ENCODE measurements around the gene IL1F10. TPM values are rescaled to one million over a fixed set of nuclear protein-coding genes. Genes with fewer than 3 reads are reported as not detected.

Gene IL1F10
- polyA plus RNA-seq, 1 donor (not counting 4 experiments of a cell fraction or from before 2014, with no cell fraction given) = 0.37 TPM

- dilution Hi-C loops (cut with MboI; ENCODE audit: extremely low pct_ligation_motif_present, low sequenced_read_pairs) = no loop called here
- DNase-seq (ENCODE audit: low read depth, low spot score) = no peak
- Histone ChIP-seq H4K20me1 (ENCODE audit: control insufficient read depth, extremely low read depth, insufficient read depth, low read length) (no peaks in the 10 kb centered on the region), H3K9me3 (ENCODE audit: control insufficient read depth, low read depth, low read length) (no peaks in the 10 kb centered on the region), H3K36me3 (ENCODE audit: control insufficient read depth in 2 of 2, extremely low read depth in 1 of 2, insufficient read depth in 2 of 2, low read length in 2 of 2) (no peaks in the 10 kb centered on the region), H3K79me2 (ENCODE audit: control insufficient read depth, insufficient read depth, low read length) (peaks cover 2% of the 10 kb centered on the region), H3K9ac (ENCODE audit: control insufficient read depth, extremely low read depth, insufficient read depth, low read length) (no peak overlapping the region), H3K4me2 (ENCODE audit: control insufficient read depth, extremely low read depth, insufficient read depth, low read depth, low read length) (no peak overlapping the region), H3K27me3 (ENCODE audit: control insufficient read depth, extremely low read depth, insufficient read depth, low read length) (no peaks in the 10 kb centered on the region), H3K27ac (ENCODE audit: control insufficient read depth, insufficient read depth, low read length) (no peak overlapping the region), H3K9me1 (ENCODE audit: control insufficient read depth, extremely low read depth, insufficient read depth, low read length) (no peaks in the 10 kb centered on the region), H3K4me3 (ENCODE audit: control insufficient read depth in 2 of 3, extremely low read depth in 1 of 3, insufficient read depth in 2 of 3, low read depth in 1 of 3, low read length in 3 of 3) (no peak overlapping the region), H3K4me1 (ENCODE audit: control insufficient read depth, extremely low read depth, insufficient read depth, low read length) (peaks cover 53% of the 10 kb centered on the region), H2AFZ (ENCODE audit: control insufficient read depth, low read length) (no peak overlapping the region)
- no peak for FAIRE-seq
- no peak for TF ChIP-seq CTCF (optimal IDR thresholded peaks at IDR 0.05 in 1 of 3, IDR thresholded peaks at IDR 0.05 in 1 of 3, conservative IDR thresholded peaks at IDR 0.05 in 1 of 3; ENCODE audit: extremely low read depth in 1 of 3, insufficient read depth in 2 of 3, low read length in 3 of 3)
- no peak for TF ChIP-seq EZH2 (IDR thresholded peaks at IDR 0.05; ENCODE audit: low read length)
These were observed 46.0 kb downstream of the IL1F10 start for GRCh38 chr2:113113807-113114206.

- no peaks in the 10 kb centered on the region for H4K20me1 ChIP-seq (ENCODE audit: control insufficient read depth, extremely low read depth, insufficient read depth, low read length)
- H3K4me3 ChIP-seq (ENCODE audit: control insufficient read depth in 2 of 3, extremely low read depth in 1 of 3, insufficient read depth in 2 of 3, low read depth in 1 of 3, low read length in 3 of 3) = no peak overlapping the region
- H3K4me2 ChIP-seq (ENCODE audit: control insufficient read depth, extremely low read depth, insufficient read depth, low read depth, low read length) = peak overlapping the region; percentile 65
- peak overlapping the region; percentile 59 for H2AFZ ChIP-seq (ENCODE audit: control insufficient read depth, low read length)
- no peaks in the 10 kb centered on the region for H3K36me3 ChIP-seq (ENCODE audit: control insufficient read depth in 2 of 2, extremely low read depth in 1 of 2, insufficient read depth in 2 of 2, low read length in 2 of 2)
- H3K27me3 ChIP-seq (ENCODE audit: control insufficient read depth, extremely low read depth, insufficient read depth, low read length) = no peaks in the 10 kb centered on the region
- no peaks in the 10 kb centered on the region for H3K9me1 ChIP-seq (ENCODE audit: control insufficient read depth, extremely low read depth, insufficient read depth, low read length)
- peak overlapping the region; percentile 98 for H3K27ac ChIP-seq (ENCODE audit: control insufficient read depth, insufficient read depth, low read length)
- peak overlapping the region; percentile 65 for H3K9ac ChIP-seq (ENCODE audit: control insufficient read depth, extremely low read depth, insufficient read depth, low read length)
- dilution Hi-C loops (cut with MboI; ENCODE audit: extremely low pct_ligation_motif_present, low sequenced_read_pairs) = no loop called here
- H3K79me2 ChIP-seq (ENCODE audit: control insufficient read depth, insufficient read depth, low read length) = peaks cover 2% of the 10 kb centered on the region
- no peak for TF ChIP-seq CTCF (optimal IDR thresholded peaks at IDR 0.05 in 1 of 3, IDR thresholded peaks at IDR 0.05 in 1 of 3, conservative IDR thresholded peaks at IDR 0.05 in 1 of 3; ENCODE audit: extremely low read depth in 1 of 3, insufficient read depth in 2 of 3, low read length in 3 of 3)
- TF ChIP-seq EZH2 (IDR thresholded peaks at IDR 0.05; ENCODE audit: low read length) = no peak
- DNase-seq (ENCODE audit: low read depth, low spot score) = no peak
- peak; percentile 84 for FAIRE-seq
- no peaks in the 10 kb centered on the region for H3K9me3 ChIP-seq (ENCODE audit: control insufficient read depth, low read depth, low read length)
- peaks cover 59% of the 10 kb centered on the region for H3K4me1 ChIP-seq (ENCODE audit: control insufficient read depth, extremely low read depth, insufficient read depth, low read length)
These were observed 46.6 kb downstream of the IL1F10 start for GRCh38 chr2:113114224-113114945.

Data from keratinocyte (primary cell).